Endothelial cell of umbilical vein (primary cell): Measurements from ENCODE around the gene ADCY7. TPM values are rescaled to one million over a fixed set of nuclear protein-coding genes. Genes with fewer than 3 reads are reported as not detected.

Source experiments
- BruUV-seq: library from RNA; stranded (reverse); fragments of 400-500 nt; replicated peaks from 2 replicates; lab custom pipeline; 2021; lab: Mats Ljungman, UMichigan
- CTCF ChIA-PET: fragments of 300-600, 350-600 bp; sonication (Branson Sonifier 250); formaldehyde crosslinking; loops from one replicate; lab custom pipeline; 2021; ENCODE audit warnings: antibody characterized with exemption, inconsistent platforms; lab: Charles Lee
- POLR2A ChIA-PET: fragments of 300-600, 350-600 bp; sonication (Branson Sonifier 250); formaldehyde crosslinking; loops from one replicate; lab custom pipeline; 2021; ENCODE audit warnings: antibody characterized with exemption, inconsistent platforms; lab: Charles Lee
- DNase-seq: peaks from one replicate; pipeline ENCODE4 v3.0.0-alpha.2; 2011; ENCODE audit warnings: low read depth, low spot score
- FAIRE-seq: peaks from 2 replicates; lab custom pipeline; 2011; peaks lifted over from hg19 to GRCh38; lab: Jason Lieb, UNC
- H2AFZ ChIP-seq: 2 replicates; pipeline ENCODE4 v1.6.0; 2012; ENCODE audit warnings: low read depth, low read length, control low read depth, inconsistent platforms
- H3K27ac ChIP-seq: 2 replicates; pipeline ENCODE4 v1.5.1; 2011; ENCODE audit warnings: low read depth, mild to moderate bottlenecking, control low read depth, low read length, moderate library complexity; ENCODE audit not compliant: insufficient read depth
- H3K27me3 ChIP-seq, 2 experiments: 2 replicates each; pipeline versions ENCODE4 v1.6.0 to v1.6.1; 2011; ENCODE audit warnings: low read length in 2 of 2, mixed read lengths in 1 of 2; ENCODE audit not compliant: control insufficient read depth in 2 of 2, insufficient read depth in 2 of 2
- H3K36me3 ChIP-seq, 2 experiments: 2 replicates in 1 of 2; 3 replicates in 1 of 2; pipeline ENCODE4 v1.5.1; 2011; ENCODE audit warnings: low read length in 2 of 2, mild to moderate bottlenecking in 1 of 2, moderate library complexity in 1 of 2; ENCODE audit not compliant: control insufficient read depth in 2 of 2, insufficient read depth in 2 of 2; ENCODE audit errors: extremely low read depth in 1 of 2
- H3K4me1 ChIP-seq: 3 replicates; pipeline ENCODE4 v1.5.1; 2011; ENCODE audit warnings: mild to moderate bottlenecking, low read length; ENCODE audit not compliant: control insufficient read depth, insufficient read depth; ENCODE audit errors: extremely low read depth
- H3K4me2 ChIP-seq: 2 replicates; pipeline ENCODE4 v1.6.1; 2011; ENCODE audit warnings: low read length, control low read depth, mixed read lengths; ENCODE audit not compliant: insufficient read depth
- H3K4me3 ChIP-seq, 3 experiments: fragments of 200-600 bp in 1 of 3; sonication (generic), shearing (Covaris generic) in 1 of 3; replicated peaks in 1 of 3; 2 replicates each; pipeline ENCODE4 v1.5.1; 2011 to 2016; ENCODE audit warnings: control low read depth in 3 of 3, low read length in 3 of 3, mild to moderate bottlenecking in 2 of 3, inconsistent platforms in 1 of 3, low read depth in 1 of 3, moderate library complexity in 1 of 3; ENCODE audit not compliant: insufficient read depth in 1 of 3
- H3K79me2 ChIP-seq: 2 replicates; pipeline ENCODE4 v1.6.0; 2012; ENCODE audit warnings: low read length, inconsistent platforms; ENCODE audit not compliant: control insufficient read depth, insufficient read depth
- H3K9ac ChIP-seq: replicated peaks from 2 replicates; pipeline ENCODE3; 2011; ENCODE audit warnings: low read length, control low read depth; ENCODE audit not compliant: insufficient read depth; ENCODE audit errors: extremely low read depth
- H3K9me1 ChIP-seq: replicated peaks from 3 replicates; pipeline ENCODE4 v1.6.0; 2011; ENCODE audit warnings: mild to moderate bottlenecking, low read length; ENCODE audit not compliant: control insufficient read depth, insufficient read depth; ENCODE audit errors: extremely low read depth
- H3K9me3 ChIP-seq: replicated peaks from 2 replicates; pipeline ENCODE4 v1.5.1; 2012; ENCODE audit warnings: low read length, inconsistent platforms; ENCODE audit not compliant: control insufficient read depth, insufficient read depth
- H4K20me1 ChIP-seq: replicated peaks from 2 replicates; pipeline ENCODE3; 2011; ENCODE audit warnings: mild to moderate bottlenecking, low read length; ENCODE audit not compliant: control insufficient read depth, insufficient read depth; ENCODE audit errors: extremely low read depth
- CTCF ChIP-seq, 2 donors: IDR thresholded peaks; 1 replicate in 1 of 2; 2 replicates in 1 of 2; pipeline ENCODE4 v1.5.1; 2011; ENCODE audit warnings: low read length in 2 of 2, mild to moderate bottlenecking in 2 of 2, moderate library complexity in 2 of 2, control low read depth in 1 of 2, inconsistent platforms in 1 of 2, low read depth in 1 of 2; ENCODE audit not compliant: insufficient read depth in 1 of 2; ENCODE audit errors: extremely low read depth in 1 of 2
- EZH2 ChIP-seq: IDR thresholded peaks from 2 replicates; pipeline ENCODE4 v1.6.1; 2012; ENCODE audit warnings: borderline replicate concordance, low read depth, mild to moderate bottlenecking, moderate library complexity, low read length, inconsistent platforms; ENCODE audit not compliant: severe bottlenecking
- FOS ChIP-seq: IDR thresholded peaks from 2 replicates; pipeline ENCODE4 v1.6.1; 2011; ENCODE audit warnings: mild to moderate bottlenecking, low read length, moderate library complexity, borderline replicate concordance; ENCODE audit not compliant: insufficient read depth
- GATA2 ChIP-seq: IDR thresholded peaks from 2 replicates; pipeline ENCODE4 v1.7.0; 2011; ENCODE audit warnings: low read depth, mild to moderate bottlenecking, moderate library complexity, mixed read lengths, low read length; ENCODE audit not compliant: insufficient read length, insufficient read depth
- JUN ChIP-seq: IDR thresholded peaks from 2 replicates; pipeline ENCODE4 v1.6.1; 2011; ENCODE audit warnings: borderline replicate concordance, low read depth; ENCODE audit not compliant: insufficient read length, insufficient read depth
- MAX ChIP-seq: IDR thresholded peaks from 2 replicates; pipeline ENCODE4 v1.6.1; 2011; ENCODE audit not compliant: insufficient read depth, insufficient read length
- MYC ChIP-seq: IDR thresholded peaks from one replicate; pipeline ENCODE4 v1.6.1; 2011; ENCODE audit warnings: mild to moderate bottlenecking, low read depth, low read length
- POLR2A ChIP-seq: IDR thresholded peaks from 2 replicates; pipeline ENCODE4 v1.6.1; 2012; ENCODE audit warnings: low read depth, mild to moderate bottlenecking, control low read depth, low read length
- POLR2AphosphoS5 ChIP-seq: IDR thresholded peaks from 2 replicates; pipeline ENCODE4 v1.6.1; 2012; ENCODE audit warnings: low read depth, mild to moderate bottlenecking, control low read depth, low read length, moderate library complexity; ENCODE audit not compliant: insufficient read depth
- dilution Hi-C: fragments of 300-500 bp; cut with MboI; formaldehyde crosslinking; loops from one replicate; pipeline ENCODE4 v1.15.0; 2019; ENCODE audit warnings: low sequenced_read_pairs; ENCODE audit not compliant: extremely low pct_ligation_motif_present
- intact Hi-C: fragments of 100-400 bp; cut with micrococcal nuclease; formaldehyde crosslinking; loops from one replicate; pipeline ENCODE4 v1.10.0; 2022
- polyA plus RNA-seq, 4 experiments: library from polyadenylated mRNA; depleted of rRNA in 3 of 4; stranded (reverse) in 3 of 4; unstranded in 1 of 4; fragments of >200 nt; gene quantifications; 2 replicates each; pipeline versions ENCODE4 v1.2.1 to v1.2.3, GENCODE V29; 2011 to 2012; ENCODE audit warnings: missing spikeins in 1 of 4
- total RNA-seq: library from RNA; stranded (reverse); gene quantifications from 2 replicates; pipeline ENCODE4 v1.2.3, GENCODE V29; 2021

The ADCY7 gene
- total and polyA plus RNA-seq, 2 donors (not counting 3 experiments of a cell fraction or from before 2014, with no cell fraction given), result 3.5 to 9.3 TPM

GRCh38 chr16:50247906-50248608 lies 18.3 kb upstream of the ADCY7 start:
- no peak overlapping the region for H3K4me2 ChIP-seq
- intact Hi-C loops, result loop anchor here (2.0 kb wide), 1 partner anchor 65 kb away; no protein-coding TSS in a partner anchor
- peaks cover 0 to 2% of the 10 kb centered on the region in 2 experiments for H3K27me3 ChIP-seq
- TF ChIP-seq CTCF (IDR thresholded peaks at IDR 0.05; ENCODE audit: extremely low read depth in 1 of 2, insufficient read depth in 1 of 2, low read depth in 1 of 2, low read length in 2 of 2), result no peak
- no peak for TF ChIP-seq MYC
- no peak for TF ChIP-seq GATA2
- no peak for TF ChIP-seq EZH2
- no peak for TF ChIP-seq FOS
- TF ChIP-seq POLR2A, result no peak
- no peak for TF ChIP-seq JUN
- TF ChIP-seq POLR2AphosphoS5, result no peak
- TF ChIP-seq MAX, result no peak
- FAIRE-seq (no peak), DNase-seq (no peak)
- H4K20me1 ChIP-seq, result no peaks in the 10 kb centered on the region
- no peaks in the 10 kb centered on the region for H3K9me3 ChIP-seq
- H3K4me3 ChIP-seq, result no peak overlapping the region
- ChIA-PET POLR2A (no interaction called here), CTCF (interaction anchor here (1.0 to 1.8 kb wide), 2 partner anchors 107 to 108 kb away, joined by 4 read pairs; no protein-coding TSS in a partner anchor)
- H3K4me1 ChIP-seq, result peaks cover 9% of the 10 kb centered on the region
- H3K27ac ChIP-seq, result no peak overlapping the region
- no peak overlapping the region for H3K9ac ChIP-seq
- H3K9me1 ChIP-seq, result no peaks in the 10 kb centered on the region
- no peak overlapping the region for H2AFZ ChIP-seq
- no TSS peak for BruUV-seq
- dilution Hi-C loops, result no loop called here
- H3K79me2 ChIP-seq, result no peaks in the 10 kb centered on the region
- H3K36me3 ChIP-seq, result no peaks in the 10 kb centered on the region
